ENCODE measurements around the gene KLF13. TPM values are rescaled to one million over a fixed set of nuclear protein-coding genes. Genes with fewer than 3 reads are reported as not detected.

The KLF13 gene
- total RNA-seq, 2 experiments from 2014 or later = 163 to 175 TPM

- no peaks in the 10 kb centered on the region for H3K27me3 Mint-ChIP-seq
- H3K36me3 Mint-ChIP-seq (ENCODE audit: low read depth) = peaks cover 2% of the 10 kb centered on the region
- DNase-seq (peak; percentile 80), ATAC-seq (peak; percentile 84)
- ChIA-PET CTCF (interaction anchor here (0.6 to 2.5 kb wide), 7 partner anchors 10 to 96 kb away, joined by 3 to 9 read pairs (median 4); no protein-coding TSS in a partner anchor), POLR2A (interaction anchor here (1.7 kb wide), 1 partner anchor 37 kb away, joined by 7 read pairs; no protein-coding TSS in a partner anchor)
- intact Hi-C loops (cut with micrococcal nuclease) = no loop called here
- H3K4me1 Mint-ChIP-seq (ENCODE audit: low read depth) = peaks cover 54% of the 10 kb centered on the region
- peak overlapping the region; percentile 78 for H3K27ac Mint-ChIP-seq
- no peak for TF ChIP-seq CTCF (IDR thresholded peaks at IDR 0.05)
- no peak overlapping the region for H3K4me3 Mint-ChIP-seq
- H3K9me3 Mint-ChIP-seq = peaks cover 3% of the 10 kb centered on the region
These were observed 73.0 kb downstream of the KLF13 start for GRCh38 chr15:31399544-31400171.

GRCh38 chr15:31400222-31400927, 73.7 kb downstream of the KLF13 start:
- TF ChIP-seq CTCF (IDR thresholded peaks at IDR 0.05) = no peak
- Mint-ChIP-seq H3K9me3 (peaks cover 3% of the 10 kb centered on the region), H3K36me3 (ENCODE audit: low read depth) (peaks cover 2% of the 10 kb centered on the region), H3K27ac (peak overlapping the region; percentile 78), H3K27me3 (no peaks in the 10 kb centered on the region), H3K4me1 (ENCODE audit: low read depth) (peaks cover 60% of the 10 kb centered on the region), H3K4me3 (no peak overlapping the region)
- intact Hi-C loops (cut with micrococcal nuclease) = no loop called here
- ChIA-PET POLR2A (interaction anchor here (0.8 to 1.7 kb wide), 4 partner anchors 24 to 81 kb away, joined by 3 to 7 read pairs (median 4); no protein-coding TSS in a partner anchor), CTCF (interaction anchor here (0.7 to 2.3 kb wide), 5 partner anchors 14 to 88 kb away, joined by 3 to 9 read pairs (median 4); no protein-coding TSS in a partner anchor)
- DNase-seq (peak; percentile 52), ATAC-seq (peak; percentile 45)

GRCh38 chr15:31401282-31401681, 74.6 kb downstream of the KLF13 start:
- intact Hi-C loops (cut with micrococcal nuclease) = no loop called here
- no peak for TF ChIP-seq CTCF (IDR thresholded peaks at IDR 0.05)
- ATAC-seq = no peak
- Mint-ChIP-seq H3K36me3 (ENCODE audit: low read depth) (peaks cover 6% of the 10 kb centered on the region), H3K27ac (no peak overlapping the region), H3K4me3 (no peak overlapping the region), H3K27me3 (no peaks in the 10 kb centered on the region), H3K4me1 (ENCODE audit: low read depth) (peaks cover 64% of the 10 kb centered on the region), H3K9me3 (peaks cover 7% of the 10 kb centered on the region)
- POLR2A ChIA-PET = interaction anchor here (0.9 to 1.7 kb wide), 3 partner anchors 23 to 36 kb away, joined by 3 to 7 read pairs (median 5); no protein-coding TSS in a partner anchor
- CTCF ChIA-PET = interaction anchor here (1.5 kb wide), 1 partner anchor 87 kb away, joined by 4 read pairs; no protein-coding TSS in a partner anchor
- DNase-seq = no peak

- peaks cover 10% of the 10 kb centered on the region for H3K9me3 Mint-ChIP-seq
- intact Hi-C loops (cut with micrococcal nuclease) = no loop called here
- H3K27ac Mint-ChIP-seq = no peak overlapping the region
- peaks cover 7% of the 10 kb centered on the region for H3K36me3 Mint-ChIP-seq (ENCODE audit: low read depth)
- H3K4me1 Mint-ChIP-seq (ENCODE audit: low read depth) = peaks cover 62% of the 10 kb centered on the region
- H3K27me3 Mint-ChIP-seq = no peaks in the 10 kb centered on the region
- ChIA-PET POLR2A (interaction anchor here (5.3 kb wide), 1 partner anchor 33 kb away, joined by 36 read pairs; no protein-coding TSS in a partner anchor), CTCF (no interaction called here)
- DNase-seq = no peak
- no peak for ATAC-seq
- no peak overlapping the region for H3K4me3 Mint-ChIP-seq
- TF ChIP-seq CTCF (IDR thresholded peaks at IDR 0.05) = no peak
These were observed 75.4 kb downstream of the KLF13 start for GRCh38 chr15:31402003-31402402.
